Stimulated activated effector memory CD8-positive, alpha-beta T cell treated with anti-CD3 and anti-CD28 coated beads, Interleukin-12 subunit alpha, Interleukin-12 subunit beta, amount 100 ng/mL, for 72 hours (primary cell): ENCODE results near the gene MED13L.

Experiments used
- ATAC-seq: fragments of 150-1000 bp; cut with Tn5 transposase; 2 replicates; pipeline ENCODE4 v1.10.0; 2021
- DNase-seq, 2 donors: peaks; one replicate each; pipeline ENCODE4 v3.0.0; 2021 to 2022; ENCODE audit warnings: low spot score in 2 of 2
- H3K27ac Mint-ChIP-seq: one replicate; pipeline ENCODE4 v1.8.0; 2022; ENCODE audit warnings: mild to moderate bottlenecking, mixed read lengths
- H3K36me3 Mint-ChIP-seq: one replicate; pipeline ENCODE4 v1.8.0; 2022; ENCODE audit warnings: mild to moderate bottlenecking, mixed read lengths
- H3K4me1 Mint-ChIP-seq: one replicate; pipeline ENCODE4 v1.8.0; 2022; ENCODE audit warnings: mixed read lengths
- H3K4me3 Mint-ChIP-seq: one replicate; pipeline ENCODE4 v1.8.0; 2022; ENCODE audit warnings: mild to moderate bottlenecking, mixed read lengths
- H3K9me3 Mint-ChIP-seq: one replicate; pipeline ENCODE4 v1.8.0; 2022; ENCODE audit warnings: mixed read lengths

MED13L gene

GRCh38 chr12:115944392-115944742, 333.1 kb downstream of the MED13L start:
- DNase-seq (no peak), ATAC-seq (no peak)
- Mint-ChIP-seq H3K36me3 (no peaks in the 10 kb centered on the region), H3K27ac (no peak overlapping the region), H3K9me3 (no peaks in the 10 kb centered on the region), H3K4me3 (no peak overlapping the region), H3K4me1 (no peaks in the 10 kb centered on the region)

DNA sequence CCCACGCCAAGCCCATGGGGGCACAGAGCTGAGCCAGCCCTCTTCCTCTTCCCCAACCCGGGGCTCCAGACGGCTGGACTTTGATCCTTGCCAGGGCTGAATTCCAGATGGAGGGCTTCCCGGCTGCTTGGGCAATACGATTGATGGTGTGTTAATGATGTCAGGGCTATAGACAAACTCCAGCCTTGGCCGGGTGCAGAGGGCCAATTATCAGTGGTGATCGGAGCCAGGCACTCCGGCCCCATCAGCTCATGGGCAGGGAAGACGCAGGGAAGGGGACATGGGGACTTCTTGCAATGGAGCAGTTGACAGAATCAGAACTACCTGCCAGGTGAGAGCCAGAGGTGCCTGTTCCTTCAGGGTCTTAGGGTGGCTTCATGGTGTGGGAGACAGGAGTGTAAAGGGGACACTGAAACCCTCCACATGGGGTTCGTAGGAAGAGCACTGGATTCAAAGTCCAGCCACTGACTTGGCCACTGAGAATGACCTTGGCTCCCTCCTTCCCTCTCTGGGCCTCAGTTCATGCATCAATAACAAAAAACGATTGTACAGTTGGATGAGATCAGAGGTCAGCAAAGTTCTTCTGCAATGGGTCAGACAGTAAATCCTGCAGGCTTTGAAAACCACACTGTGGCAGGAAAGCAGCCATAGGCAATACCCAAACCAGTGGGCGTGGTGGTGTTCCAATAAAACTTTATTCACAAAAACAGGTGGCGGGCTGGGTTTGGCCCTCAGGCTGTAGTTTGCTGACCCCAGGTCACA, 333.7 kb downstream of the MED13L start:
- Mint-ChIP-seq H3K4me1 (no peaks in the 10 kb centered on the region), H3K9me3 (peaks cover 4% of the 10 kb centered on the region), H3K27ac (no peak overlapping the region), H3K36me3 (no peaks in the 10 kb centered on the region), H3K4me3 (no peak overlapping the region)
- DNase-seq = no peak
- no peak for ATAC-seq

GRCh38 chr12:115943310-115943629, 334.2 kb downstream of the MED13L start:
- Mint-ChIP-seq H3K4me3 (no peak overlapping the region), H3K9me3 (peaks cover 4% of the 10 kb centered on the region), H3K4me1 (no peaks in the 10 kb centered on the region), H3K27ac (no peak overlapping the region), H3K36me3 (no peaks in the 10 kb centered on the region)
- no peak for ATAC-seq
- no peak for DNase-seq

- H3K27ac Mint-ChIP-seq = no peak overlapping the region
- DNase-seq (no peak), ATAC-seq (no peak)
- H3K36me3 Mint-ChIP-seq = no peaks in the 10 kb centered on the region
- H3K9me3 Mint-ChIP-seq = peaks cover 4% of the 10 kb centered on the region
- no peak overlapping the region for H3K4me3 Mint-ChIP-seq
- H3K4me1 Mint-ChIP-seq = no peaks in the 10 kb centered on the region
These were observed 335.1 kb downstream of the MED13L start for GRCh38 chr12:115942346-115942745.

GRCh38 chr12:115941362-115941761, 336.1 kb downstream of the MED13L start:
- no peaks in the 10 kb centered on the region for H3K36me3 Mint-ChIP-seq
- ATAC-seq (no peak), DNase-seq (peak in 1 of 2 donors; percentile 13)
- peaks cover 4% of the 10 kb centered on the region for H3K9me3 Mint-ChIP-seq
- H3K4me1 Mint-ChIP-seq = no peaks in the 10 kb centered on the region
- no peak overlapping the region for H3K4me3 Mint-ChIP-seq
- no peak overlapping the region for H3K27ac Mint-ChIP-seq

DNA sequence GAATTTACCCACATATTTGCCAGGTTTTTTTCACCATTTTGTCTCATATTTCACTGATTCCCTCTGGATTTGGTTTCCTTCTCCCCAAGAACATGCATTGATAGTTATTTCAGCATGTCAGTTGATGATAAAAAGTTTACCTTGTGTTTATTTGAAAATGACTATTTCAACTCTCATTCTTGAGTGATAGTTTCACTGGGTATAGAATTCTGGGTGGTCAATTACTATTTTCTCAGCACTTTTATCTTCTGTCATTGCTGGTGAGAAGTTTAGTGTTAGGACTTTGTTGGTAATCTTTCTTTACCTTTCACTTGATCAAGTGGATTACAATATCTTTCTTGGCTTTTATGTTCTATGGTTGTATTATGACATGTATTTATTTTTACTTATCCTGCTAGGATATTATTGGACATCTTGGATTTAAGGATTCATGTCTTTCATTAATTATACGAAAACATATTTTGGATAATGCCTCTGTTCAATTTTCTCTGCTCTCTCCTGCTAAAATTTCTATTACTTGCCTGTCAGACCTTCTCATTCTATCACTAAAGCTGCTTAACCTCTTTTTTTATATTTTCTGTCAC, 338.6 kb downstream of the MED13L start:
- Mint-ChIP-seq H3K27ac (no peak overlapping the region), H3K4me3 (no peak overlapping the region), H3K9me3 (peaks cover 4% of the 10 kb centered on the region), H3K4me1 (no peaks in the 10 kb centered on the region), H3K36me3 (no peaks in the 10 kb centered on the region)
- ATAC-seq = no peak
- DNase-seq = no peak

DNA sequence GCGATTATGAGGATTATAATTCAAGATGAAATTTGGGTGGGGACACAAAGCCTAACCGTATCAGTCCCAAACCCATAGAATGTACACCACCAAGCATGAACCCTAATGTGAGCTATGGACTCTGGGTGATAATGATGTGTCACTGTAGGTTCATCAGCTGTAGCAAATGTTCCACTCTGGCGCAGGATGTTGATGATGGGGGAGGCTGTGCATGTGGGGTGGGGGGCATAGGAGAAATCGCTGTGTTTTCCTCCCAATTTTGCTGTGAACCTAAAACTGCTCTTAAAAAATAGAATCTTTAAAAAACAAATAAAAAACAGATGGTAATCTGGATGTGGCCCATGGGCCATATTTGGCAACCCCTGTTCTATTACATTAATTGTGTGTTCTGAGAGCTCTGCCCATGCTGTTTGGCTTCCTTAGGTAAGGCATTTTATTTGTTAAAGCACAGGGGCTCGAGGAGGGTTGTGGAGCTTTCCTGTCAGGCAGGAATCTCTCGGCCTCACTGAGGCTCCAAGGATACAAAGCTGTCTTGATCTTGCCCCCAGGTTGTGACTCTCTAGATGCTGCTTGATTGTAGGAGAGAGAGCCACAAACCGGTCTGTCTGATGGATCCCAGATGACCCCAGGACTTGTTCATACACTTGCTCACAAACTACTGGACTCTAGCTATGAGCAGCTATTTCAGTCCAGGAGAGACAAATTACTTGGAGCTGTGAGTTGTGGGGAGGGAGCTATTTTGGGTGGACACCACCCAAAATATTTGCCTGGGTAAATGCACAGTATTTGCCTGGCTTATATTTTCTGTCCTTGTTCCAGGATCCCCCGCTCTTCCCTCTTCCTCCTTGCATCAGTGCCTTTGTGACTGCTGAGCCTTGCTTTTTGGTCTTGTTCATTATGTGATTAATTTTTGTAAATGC, 340.2 kb downstream of the MED13L start:
- no peak for ATAC-seq
- H3K27ac Mint-ChIP-seq = no peak overlapping the region
- H3K4me1 Mint-ChIP-seq = no peaks in the 10 kb centered on the region
- peaks cover 4% of the 10 kb centered on the region for H3K9me3 Mint-ChIP-seq
- no peak overlapping the region for H3K4me3 Mint-ChIP-seq
- no peak for DNase-seq
- no peaks in the 10 kb centered on the region for H3K36me3 Mint-ChIP-seq

DNA sequence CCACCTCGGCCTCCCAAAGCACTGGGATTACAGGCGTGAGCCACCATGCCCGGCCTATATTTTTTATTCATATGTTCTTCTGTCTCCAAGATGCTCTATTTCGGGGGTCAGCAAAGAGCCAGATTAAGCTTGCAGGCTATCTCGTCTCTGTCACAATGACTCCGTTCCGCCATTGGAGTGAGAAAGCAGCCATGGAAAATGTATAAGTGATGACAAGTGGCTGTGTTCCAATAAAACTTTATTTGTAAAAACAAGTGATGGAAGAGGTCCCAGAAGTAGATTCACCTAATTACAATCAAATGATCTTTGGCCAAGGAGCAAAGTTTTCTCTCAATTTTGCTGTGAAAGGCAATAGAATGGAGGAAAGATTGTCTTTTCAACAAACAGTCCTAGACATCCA, 342.6 kb downstream of the MED13L start:
- no peak for ATAC-seq
- peaks cover 4% of the 10 kb centered on the region for H3K9me3 Mint-ChIP-seq
- no peaks in the 10 kb centered on the region for H3K36me3 Mint-ChIP-seq
- no peak overlapping the region for H3K27ac Mint-ChIP-seq
- H3K4me1 Mint-ChIP-seq = no peaks in the 10 kb centered on the region
- no peak for DNase-seq
- no peak overlapping the region for H3K4me3 Mint-ChIP-seq

DNA sequence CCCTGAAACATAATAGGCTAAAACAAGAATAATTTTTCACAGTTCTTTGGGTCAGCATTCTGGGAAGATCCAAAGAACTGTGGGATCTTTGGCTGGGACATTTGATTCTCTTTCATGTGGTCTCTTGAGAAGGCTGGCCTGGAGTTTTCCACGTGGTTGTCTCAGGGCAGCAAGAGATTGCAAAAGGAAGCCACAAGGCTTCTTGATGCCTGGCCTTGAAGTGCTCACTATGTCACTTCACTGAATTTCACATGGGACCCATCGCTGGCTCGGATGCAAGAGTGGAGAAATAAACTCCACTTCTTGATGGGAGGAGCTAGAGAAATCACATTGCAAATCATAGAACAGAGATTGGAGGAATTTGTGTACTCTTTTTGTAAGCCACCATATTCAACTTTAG, 343.4 kb downstream of the MED13L start:
- Mint-ChIP-seq H3K9me3 (peaks cover 1% of the 10 kb centered on the region), H3K4me1 (no peaks in the 10 kb centered on the region), H3K36me3 (no peaks in the 10 kb centered on the region), H3K27ac (no peak overlapping the region), H3K4me3 (no peak overlapping the region)
- DNase-seq = no peak
- no peak for ATAC-seq

DNA sequence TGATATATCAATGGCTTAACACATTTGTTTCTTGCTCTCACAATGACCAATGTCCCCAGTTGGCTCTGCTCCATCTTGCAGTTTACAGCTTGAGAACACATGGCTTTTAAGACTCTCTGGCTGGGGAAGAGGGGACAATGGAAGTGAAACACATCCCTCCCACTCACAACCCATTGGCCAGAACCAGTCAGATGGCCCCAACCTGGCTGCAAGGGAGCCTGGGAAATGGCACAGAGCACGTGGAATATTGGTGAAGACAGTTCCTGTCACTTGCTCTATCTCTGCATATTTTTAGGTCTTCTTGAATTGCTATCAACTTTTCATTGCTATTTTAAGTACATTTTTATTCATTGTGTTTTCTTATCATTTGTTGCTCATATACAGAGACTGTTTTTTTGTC, 345.4 kb downstream of the MED13L start:
- H3K4me1 Mint-ChIP-seq = no peaks in the 10 kb centered on the region
- H3K36me3 Mint-ChIP-seq = no peaks in the 10 kb centered on the region
- no peak for DNase-seq
- H3K4me3 Mint-ChIP-seq = no peak overlapping the region
- H3K27ac Mint-ChIP-seq = no peak overlapping the region
- ATAC-seq = no peak
- no peaks in the 10 kb centered on the region for H3K9me3 Mint-ChIP-seq

- no peak for ATAC-seq
- Mint-ChIP-seq H3K36me3 (no peaks in the 10 kb centered on the region), H3K4me3 (no peak overlapping the region)
These were observed 347.2 kb downstream of the MED13L start for GRCh38 chr12:115930336-115930735.

DNA sequence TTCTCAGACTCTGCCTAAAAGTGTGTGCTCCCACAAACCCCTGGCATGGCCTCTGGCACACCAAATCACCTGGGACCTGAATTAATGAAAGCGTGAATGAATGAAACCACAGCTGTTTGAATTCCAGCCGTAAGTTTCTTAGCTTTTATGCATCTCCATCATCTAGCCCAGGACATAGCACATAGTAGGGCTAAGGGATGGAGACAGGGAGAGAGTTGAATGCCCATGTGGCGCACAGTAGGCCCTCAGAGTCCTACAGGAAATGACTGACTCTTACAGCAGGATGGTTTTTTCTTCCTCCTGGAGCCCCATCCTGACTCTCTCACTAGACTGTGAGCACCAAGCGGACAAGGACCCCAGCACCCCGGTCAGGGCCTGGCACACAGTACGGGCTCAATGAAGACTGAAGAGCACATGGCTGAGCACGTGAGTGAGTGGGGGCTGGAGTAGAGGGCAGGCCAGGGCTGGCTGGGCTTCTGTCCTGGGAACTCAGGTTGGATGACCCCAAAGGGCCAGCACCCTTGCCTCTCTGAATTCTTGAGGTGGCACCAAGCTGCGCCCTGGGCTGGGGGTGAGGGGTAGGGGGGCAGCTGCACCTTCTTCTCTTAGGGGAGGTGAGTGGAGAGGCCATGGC, 351.3 kb downstream of the MED13L start:
- ATAC-seq (no peak), DNase-seq (no peak)
- H3K4me3 Mint-ChIP-seq = no peak overlapping the region
- H3K9me3 Mint-ChIP-seq = peaks cover 2% of the 10 kb centered on the region
- H3K4me1 Mint-ChIP-seq = no peaks in the 10 kb centered on the region
- H3K27ac Mint-ChIP-seq = no peak overlapping the region
- H3K36me3 Mint-ChIP-seq = no peaks in the 10 kb centered on the region

More at GRCh38 chr12:115930336-115930735, 347.2 kb downstream of the MED13L start:
- Mint-ChIP-seq H3K4me1 (no peaks in the 10 kb centered on the region), H3K9me3 (no peaks in the 10 kb centered on the region), H3K27ac (no peak overlapping the region)
- DNase-seq = no peak

- no peaks in the 10 kb centered on the region for H3K4me1 Mint-ChIP-seq
- ATAC-seq (no peak), DNase-seq (no peak)
- no peak overlapping the region for H3K4me3 Mint-ChIP-seq
- H3K9me3 Mint-ChIP-seq = peaks cover 2% of the 10 kb centered on the region
- H3K27ac Mint-ChIP-seq = no peak overlapping the region
- H3K36me3 Mint-ChIP-seq = no peaks in the 10 kb centered on the region
These were observed 353.6 kb downstream of the MED13L start for GRCh38 chr12:115923851-115924250.

- Mint-ChIP-seq H3K9me3 (peaks cover 2% of the 10 kb centered on the region), H3K36me3 (no peaks in the 10 kb centered on the region), H3K4me1 (no peaks in the 10 kb centered on the region), H3K27ac (no peak overlapping the region), H3K4me3 (no peak overlapping the region)
- ATAC-seq = no peak
- DNase-seq = no peak
These were observed 354.4 kb downstream of the MED13L start for GRCh38 chr12:115922952-115923564.
